Activated gamma-delta T cell treated with anti-CD3 and anti-CD28 coated beads, Interleukin-2, amount 50 U/mL, for 16 hours (primary cell): ENCODE measurements around the gene NCS1.
A peak's percentile ranks its signal among the peaks of the same experiment; 100 is the strongest.
"Not testable (repeated sequence)": the region's sequence is repeated elsewhere in the genome, so short reads cannot be mapped to it uniquely, and the experiment has no call there.

ENCODE experiments used
- DNase-seq: peaks from one replicate; pipeline ENCODE4 v3.0.0-alpha.2; 2020; ENCODE audit warnings: low read depth

Gene NCS1

DNA sequence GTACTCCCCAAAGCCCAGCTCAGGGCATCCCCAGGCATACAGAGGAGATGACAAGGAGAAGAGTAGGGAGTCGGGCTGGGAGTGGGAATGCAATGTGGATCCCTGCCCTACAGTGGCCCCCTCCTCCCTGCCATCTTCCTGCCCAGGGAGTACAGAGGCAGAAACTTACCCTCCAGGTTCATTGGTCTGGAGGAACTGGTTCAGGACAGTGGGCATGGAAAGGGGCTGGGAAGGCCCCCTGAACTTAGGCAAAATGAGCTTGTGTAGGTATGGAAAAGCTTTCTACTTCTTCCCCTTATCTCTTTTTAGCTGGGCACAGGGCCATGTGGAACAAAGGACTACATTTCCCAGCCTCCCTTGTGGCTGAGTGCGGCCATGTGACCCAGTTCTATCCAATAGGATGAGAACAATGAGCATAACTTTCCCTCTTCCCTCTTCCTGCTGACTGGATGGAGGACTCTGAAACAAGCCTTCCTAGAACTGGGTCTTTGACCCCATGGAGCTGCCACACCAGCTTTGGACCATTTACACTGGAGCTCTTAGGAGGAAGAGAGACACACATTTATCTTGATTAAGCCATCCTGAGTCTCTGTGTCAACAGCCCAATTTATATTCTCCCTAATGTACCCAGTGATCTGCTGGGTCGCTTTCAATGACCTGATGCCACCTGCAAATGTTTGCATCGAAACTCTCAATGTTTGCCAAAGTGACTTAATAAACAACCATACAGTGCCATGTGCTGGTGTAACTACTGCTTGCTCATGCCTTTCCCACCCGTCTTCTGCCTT is 68.4 kb downstream of the NCS1 start:
- no peak for DNase-seq

DNA sequence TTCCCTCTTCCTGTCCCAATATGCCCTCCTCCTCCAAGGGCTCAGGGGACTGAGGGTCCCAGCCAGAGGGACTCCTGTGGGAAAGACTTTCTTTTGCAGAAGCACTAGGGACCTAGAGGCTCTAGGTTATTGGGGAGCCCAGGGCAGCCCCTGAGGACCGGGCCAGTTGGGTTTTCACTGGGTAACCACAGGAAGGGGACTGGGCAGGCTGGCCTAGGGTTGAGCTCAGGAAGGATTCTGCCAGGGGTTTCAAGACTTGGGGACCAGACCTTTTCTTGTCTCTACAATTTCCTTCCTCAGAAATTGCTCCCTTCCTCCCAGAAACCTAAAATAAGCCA is 69.0 kb downstream of the NCS1 start:
- DNase-seq = no peak

DNA sequence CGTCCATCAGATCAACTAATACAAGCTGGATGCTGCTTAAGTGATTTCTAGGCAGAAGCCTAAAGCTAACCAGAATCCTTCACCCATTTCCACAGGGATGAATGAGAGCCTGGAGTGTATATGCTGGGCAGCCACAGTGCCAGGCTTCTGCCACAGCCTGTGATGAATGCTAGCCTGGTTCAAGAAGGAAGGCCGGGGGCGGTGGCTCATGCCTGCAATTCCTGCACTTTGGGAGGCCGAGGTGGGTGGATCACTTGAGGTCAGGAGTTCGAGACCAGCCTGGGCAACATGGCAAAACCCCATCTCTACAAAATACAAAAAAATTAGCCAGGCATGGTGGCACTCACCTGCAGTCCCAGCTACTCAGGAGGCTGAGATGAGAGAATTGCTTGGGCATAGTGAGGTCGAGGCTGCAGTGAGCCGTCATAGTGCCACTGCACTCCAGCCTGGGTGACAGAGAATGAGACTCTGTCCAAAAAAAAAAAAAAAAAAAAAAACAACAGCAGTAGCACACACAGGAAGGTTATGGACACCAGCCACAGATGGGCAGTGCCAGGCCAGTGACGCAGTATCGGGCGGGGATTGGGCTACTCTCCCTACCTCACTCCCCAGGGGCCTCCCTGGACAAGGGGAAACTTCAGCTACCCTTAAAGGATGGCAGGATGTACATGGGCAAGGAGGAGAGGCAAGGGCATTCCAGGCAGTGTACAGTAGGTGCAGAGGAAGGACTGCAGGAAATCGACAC is 70.2 kb downstream of the NCS1 start:
- DNase-seq = no peak

DNA sequence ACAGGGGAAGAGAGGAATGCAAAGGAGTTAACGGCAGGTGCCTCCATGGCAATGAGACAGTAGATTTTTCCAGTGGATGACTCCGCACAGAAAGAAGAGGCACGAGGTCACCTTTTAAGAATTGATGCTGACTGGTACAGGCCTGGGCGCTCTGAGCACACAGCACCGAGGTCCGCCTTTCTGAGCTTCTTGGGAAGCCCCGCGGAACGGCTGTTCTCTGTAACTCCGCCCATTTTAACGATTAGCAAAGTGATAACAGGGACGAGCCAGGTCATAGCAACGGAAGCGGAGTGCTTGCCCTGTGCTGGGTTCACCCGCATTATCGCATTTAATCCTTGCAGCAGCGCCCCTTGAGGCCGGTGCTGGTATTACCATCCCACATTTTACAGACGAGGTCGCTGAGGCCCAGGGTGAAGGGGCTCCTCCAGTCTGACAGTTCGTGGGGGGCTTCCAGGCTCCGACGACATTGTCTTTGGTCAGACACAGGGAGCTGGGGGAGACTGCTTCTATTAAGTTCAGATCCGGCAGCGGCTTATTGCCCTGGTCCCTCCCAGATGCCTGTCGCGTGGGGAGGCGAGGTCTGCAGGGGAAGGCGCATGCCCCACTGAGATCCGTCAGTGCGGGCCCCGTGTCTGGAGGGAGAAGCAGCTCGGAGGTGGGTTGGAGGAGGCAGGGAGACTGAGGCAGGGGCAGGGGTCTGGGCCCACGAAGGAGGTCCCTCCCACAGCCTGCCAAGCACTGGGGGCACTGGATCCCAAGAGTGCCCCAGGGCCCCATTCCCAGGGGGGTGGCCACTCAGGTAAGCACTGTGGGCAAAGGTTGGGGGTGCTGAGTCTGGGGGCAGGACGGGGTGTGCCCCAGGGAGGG is 71.0 kb downstream of the NCS1 start:
- peak; percentile 77 for DNase-seq

DNA sequence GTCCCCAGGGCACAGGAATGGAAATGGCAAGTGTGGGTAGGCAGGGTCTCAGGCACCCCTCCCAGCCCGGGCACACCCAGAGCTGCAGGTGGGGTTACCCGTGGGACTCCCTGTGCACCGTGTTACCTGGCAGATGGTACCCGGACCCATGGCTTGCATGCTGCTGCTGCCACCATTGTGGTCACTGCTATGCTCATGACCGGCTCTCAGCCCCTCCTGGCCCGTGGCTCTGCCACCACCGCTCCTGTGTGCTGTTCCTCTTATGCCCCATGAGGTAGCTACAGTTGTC is 71.6 kb downstream of the NCS1 start:
- no peak for DNase-seq

- no peak for DNase-seq
Measured at GRCh38 chr9:130244548-130245165, 72.5 kb downstream of the NCS1 start.

DNA sequence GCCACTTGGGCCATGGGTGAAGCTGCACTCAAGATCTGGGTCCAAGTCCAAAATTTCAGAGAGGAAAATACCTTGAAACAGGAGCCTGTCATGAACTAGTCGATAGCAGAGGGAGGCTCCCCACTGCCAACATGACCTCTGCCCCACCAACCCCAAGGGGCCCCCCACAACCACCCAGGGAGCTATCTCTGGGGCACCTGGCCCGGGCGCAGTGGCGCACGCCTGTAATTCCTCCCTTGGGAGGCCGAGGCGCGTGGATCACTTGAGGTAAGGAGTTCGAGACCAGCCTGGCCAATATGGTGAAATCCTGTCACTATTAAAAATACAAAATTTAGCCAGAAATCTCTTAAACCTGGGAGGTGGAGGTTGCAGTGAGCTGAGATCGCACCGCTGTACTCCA is 73.3 kb downstream of the NCS1 start:
- no peak for DNase-seq

GRCh38 chr9:130246126-130246525 is 73.9 kb downstream of the NCS1 start:
- DNase-seq = no peak

DNA sequence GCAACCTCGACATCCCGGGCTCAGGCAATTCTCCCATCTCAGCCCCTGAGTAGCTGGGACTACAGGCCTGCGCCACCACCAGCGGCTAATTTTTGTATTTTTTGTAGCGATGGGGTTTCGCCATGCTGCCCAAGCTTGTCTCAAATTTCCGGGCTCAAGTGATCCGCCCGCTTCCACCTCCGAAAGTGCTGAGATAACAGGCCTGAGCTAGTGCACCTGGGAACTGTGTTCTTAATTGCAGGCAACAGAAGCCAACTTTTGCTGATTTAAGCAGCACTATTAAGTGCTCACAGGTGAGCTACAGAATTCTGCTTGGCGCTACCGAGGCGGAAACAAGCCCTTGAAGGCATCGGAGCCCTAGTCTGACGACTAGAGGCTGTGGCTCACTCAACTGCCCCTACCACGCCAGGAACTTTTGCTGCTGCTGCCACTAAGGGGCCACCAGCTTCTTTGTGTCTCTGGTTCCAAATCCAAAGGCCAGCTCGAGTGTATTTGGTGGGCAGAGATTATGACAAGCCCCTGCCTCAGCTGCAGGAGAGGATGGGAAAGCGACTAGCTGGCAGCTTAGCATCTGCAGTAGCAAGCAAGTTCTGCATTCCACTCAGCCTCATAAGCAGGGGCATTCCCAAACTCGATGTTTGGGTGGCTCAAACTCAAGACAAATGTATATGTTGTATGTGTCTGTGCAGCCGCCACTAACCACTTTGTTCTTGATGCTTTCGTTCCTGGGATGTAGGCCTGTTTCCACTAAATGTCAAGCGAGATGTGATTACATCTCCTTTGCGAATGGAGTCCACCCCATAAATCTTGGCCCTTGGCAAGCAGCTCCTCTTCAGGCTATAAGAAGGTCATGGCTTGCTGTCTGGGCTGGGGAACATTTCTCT is 82.8 kb downstream of the NCS1 start:
- no peak for DNase-seq

GRCh38 chr9:130255631-130256134 is 83.5 kb downstream of the NCS1 start:
- no peak for DNase-seq

DNA sequence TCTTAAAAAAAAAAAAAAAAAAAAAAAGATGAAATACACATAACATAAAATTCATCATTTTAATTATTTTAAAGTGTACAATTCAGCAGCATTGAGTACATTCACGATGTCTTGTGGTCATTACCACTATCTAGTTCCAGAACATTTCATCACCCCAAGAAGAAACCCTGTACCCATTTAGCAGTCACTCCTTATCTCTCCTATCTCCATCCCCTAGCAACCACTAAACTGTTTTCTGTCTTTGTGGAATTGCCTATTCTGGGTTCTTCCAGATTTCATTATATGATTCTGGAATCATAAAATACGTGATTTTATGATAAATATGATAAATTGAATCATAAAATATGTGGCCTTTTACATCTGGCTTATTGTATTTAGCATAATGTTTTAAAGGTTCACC is 84.4 kb downstream of the NCS1 start:
- DNase-seq = no peak

DNA sequence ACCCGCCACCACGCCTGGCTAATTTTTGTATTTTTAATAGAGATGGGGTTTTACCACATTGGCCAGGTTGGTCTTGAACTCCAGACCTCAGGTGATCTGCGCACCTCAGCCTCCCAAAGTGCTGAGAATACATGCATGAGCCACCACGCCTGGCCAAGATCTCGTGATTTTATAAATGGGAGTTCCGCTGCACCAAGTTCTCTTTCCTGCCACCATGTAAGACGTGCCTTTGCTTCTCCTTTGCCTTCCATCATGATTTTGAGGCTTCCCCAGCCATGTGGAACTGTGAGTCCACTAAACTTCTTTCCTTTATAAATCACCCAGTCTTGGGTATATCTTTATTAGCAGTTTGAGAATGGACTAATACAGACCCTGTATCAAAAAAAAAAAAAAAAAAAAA is 85.9 kb downstream of the NCS1 start:
- not testable (repeated sequence) for DNase-seq

DNA sequence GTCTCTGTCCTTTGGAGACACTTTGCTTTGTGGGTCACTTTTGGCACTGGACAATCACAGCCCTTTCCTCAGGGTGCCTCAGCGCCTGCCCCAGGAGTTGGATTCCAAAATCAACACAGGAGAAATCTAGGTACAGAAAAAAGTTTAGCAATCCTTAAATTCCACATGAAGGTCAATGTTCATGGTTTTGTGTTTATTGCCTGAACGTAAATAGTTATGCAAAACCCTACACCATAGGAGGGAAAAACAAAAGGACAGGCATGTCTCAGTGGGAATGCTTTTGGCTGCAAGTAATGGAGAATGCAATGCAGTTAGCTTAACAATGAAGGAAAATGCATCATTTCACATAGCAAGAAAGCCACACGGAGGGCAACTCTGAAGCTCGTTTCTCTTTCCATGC is 86.8 kb downstream of the NCS1 start:
- no peak for DNase-seq

GRCh38 chr9:130260816-130261765 is 88.9 kb downstream of the NCS1 start:
- DNase-seq = no peak

GRCh38 chr9:130262061-130262745 is 90.0 kb downstream of the NCS1 start:
- no peak for DNase-seq

DNA sequence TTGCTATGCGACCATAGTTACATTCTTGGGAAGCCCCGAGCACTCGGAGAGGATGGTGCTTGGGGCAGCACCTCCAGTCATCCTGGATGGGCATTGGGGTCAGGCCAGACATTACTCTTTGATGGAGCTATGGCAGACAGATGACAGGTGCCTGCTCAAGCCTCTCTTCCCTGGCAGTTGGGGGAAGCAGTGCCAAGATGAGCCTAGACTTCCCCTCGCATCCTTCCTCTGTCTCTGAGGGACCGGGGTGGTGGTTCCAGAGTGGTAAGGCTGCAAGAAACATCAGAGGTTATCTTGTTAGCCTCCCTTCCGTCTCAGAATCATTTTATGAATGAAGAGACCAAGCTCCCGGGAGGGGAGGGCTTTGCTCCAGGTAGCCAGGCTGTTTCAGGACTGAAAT is 90.6 kb downstream of the NCS1 start:
- DNase-seq = no peak

DNA sequence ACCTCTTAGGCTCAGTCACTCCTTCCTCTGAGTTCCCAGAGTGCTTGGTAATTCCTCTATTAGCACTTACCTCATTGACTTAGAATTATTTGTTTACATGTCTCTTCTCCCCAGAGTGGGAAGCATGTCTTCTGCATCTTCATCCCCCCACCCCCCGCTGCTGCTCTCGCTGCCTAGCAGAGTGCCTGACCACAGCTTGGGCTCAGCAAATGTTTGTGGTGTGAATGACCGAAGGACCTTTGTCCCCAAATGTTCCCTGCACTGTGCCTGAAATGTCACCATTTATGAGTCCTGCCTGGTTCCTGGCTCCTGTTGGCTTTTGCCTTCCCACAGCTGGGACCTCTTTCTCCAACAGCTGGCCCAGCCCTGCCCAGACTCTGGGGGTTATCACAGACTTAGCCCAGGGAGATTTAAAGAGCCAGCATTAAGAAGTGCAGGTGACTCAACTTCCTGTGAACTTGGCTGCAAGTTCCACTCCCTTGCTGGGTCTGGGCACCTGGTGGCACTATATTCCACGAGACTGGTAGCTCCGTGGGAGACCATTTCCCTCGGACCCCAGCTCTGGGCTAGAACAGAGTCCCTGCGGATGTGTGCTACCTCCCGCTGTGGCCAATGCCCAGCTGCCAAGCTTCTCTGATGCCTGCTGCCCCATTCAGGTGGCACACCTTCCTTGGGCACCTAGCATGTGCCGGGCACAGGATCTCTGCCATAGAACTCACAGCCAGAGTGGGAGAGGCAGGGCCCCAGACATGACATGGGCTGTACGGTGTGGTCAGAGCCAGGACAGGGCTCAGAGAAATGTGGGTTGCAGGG is 91.6 kb downstream of the NCS1 start:
- no peak for DNase-seq
